Neuronal stem cell (in vitro differentiated cells): ENCODE measurements around the gene CCL19.

Source experiments
- DNase-seq: peaks from one replicate; pipeline ENCODE4 v3.0.0-alpha.2; 2013; ENCODE audit warnings: low spot score
- H2AFZ ChIP-seq: one replicate; pipeline ENCODE4 v1.6.1; 2013; ENCODE audit warnings: mild to moderate bottlenecking, low read length, inconsistent platforms
- H2AK5ac ChIP-seq: 2 replicates; pipeline ENCODE4 v1.6.1; 2013; ENCODE audit warnings: low read depth, mild to moderate bottlenecking, inconsistent platforms, low read length, moderate library complexity, mixed read lengths
- H2BK120ac ChIP-seq: 2 replicates; pipeline ENCODE4 v1.6.1; 2013; ENCODE audit warnings: low read depth, mild to moderate bottlenecking, inconsistent platforms, low read length, moderate library complexity, mixed read lengths
- H2BK12ac ChIP-seq: one replicate; pipeline ENCODE4 v1.6.1; 2013; ENCODE audit warnings: low read length, inconsistent platforms
- H2BK15ac ChIP-seq: 2 replicates; pipeline ENCODE4 v1.6.1; 2013; ENCODE audit warnings: mild to moderate bottlenecking, low read length, inconsistent platforms, mixed read lengths
- H2BK5ac ChIP-seq: one replicate; pipeline ENCODE4 v1.6.1; 2013; ENCODE audit warnings: inconsistent platforms, mild to moderate bottlenecking, low read length, moderate library complexity
- H3K14ac ChIP-seq: one replicate; pipeline ENCODE4 v1.6.1; 2013; ENCODE audit warnings: low read length, inconsistent platforms
- H3K18ac ChIP-seq: 2 replicates; pipeline ENCODE4 v1.6.1; 2013; ENCODE audit warnings: low read length, inconsistent platforms
- H3K23ac ChIP-seq: 2 replicates; pipeline ENCODE4 v1.6.1; 2013; ENCODE audit warnings: low read depth, mild to moderate bottlenecking, mixed read lengths, low read length, inconsistent platforms; ENCODE audit not compliant: poor library complexity
- H3K27ac ChIP-seq: replicated peaks from 3 replicates; pipeline ENCODE4 v1.5.1; 2013; ENCODE audit warnings: low read length, inconsistent platforms
- H3K27me3 ChIP-seq, 3 experiments: 2 replicates each; pipeline ENCODE4 v1.6.1; 2013; ENCODE audit warnings: low read length in 3 of 3, mild to moderate bottlenecking in 2 of 3, inconsistent platforms in 1 of 3, low read depth in 1 of 3, mixed read lengths in 1 of 3, moderate library complexity in 1 of 3; ENCODE audit not compliant: control insufficient read depth in 3 of 3, insufficient read depth in 3 of 3
- H3K36me3 ChIP-seq, 2 donors: replicated peaks in 1 of 2; 2 replicates each; pipeline ENCODE4 v1.6.1; 2013; ENCODE audit warnings: low read length in 2 of 2; ENCODE audit not compliant: control insufficient read depth in 2 of 2, insufficient read depth in 2 of 2
- H3K4ac ChIP-seq: 2 replicates; pipeline ENCODE4 v1.6.1; 2013; ENCODE audit warnings: inconsistent platforms, mild to moderate bottlenecking, low read length, moderate library complexity
- H3K4me1 ChIP-seq, 2 donors: 1 replicate in 1 of 2; 2 replicates in 1 of 2; pipeline ENCODE4 v1.6.1; 2013; ENCODE audit warnings: low read length in 2 of 2, low read depth in 1 of 2; ENCODE audit not compliant: control insufficient read depth in 2 of 2, insufficient read depth in 1 of 2
- H3K4me2 ChIP-seq: one replicate; pipeline ENCODE4 v1.6.1; 2013; ENCODE audit warnings: mild to moderate bottlenecking, low read length, inconsistent platforms; ENCODE audit not compliant: insufficient read depth, poor library complexity, severe bottlenecking
- H3K4me3 ChIP-seq, 2 donors: 2 replicates each; pipeline ENCODE4 v1.5.1; 2013; ENCODE audit warnings: low read length in 2 of 2, mild to moderate bottlenecking in 2 of 2, inconsistent platforms in 1 of 2, moderate library complexity in 1 of 2
- H3K79me1 ChIP-seq: one replicate; pipeline ENCODE4 v1.6.1; 2013; ENCODE audit warnings: low read depth, mild to moderate bottlenecking, inconsistent platforms, low read length, moderate library complexity
- H3K9ac ChIP-seq: one replicate; pipeline ENCODE4 v1.6.1; 2013; ENCODE audit warnings: mild to moderate bottlenecking, low read depth, low read length, inconsistent platforms; ENCODE audit not compliant: poor library complexity
- H3K9me3 ChIP-seq, 2 donors: replicated peaks in 1 of 2; 2 replicates each; pipeline versions ENCODE3 to v1.6.1; 2013; ENCODE audit warnings: low read length in 2 of 2, mild to moderate bottlenecking in 2 of 2, inconsistent platforms in 1 of 2, low read depth in 1 of 2, mixed read lengths in 1 of 2, moderate library complexity in 1 of 2; ENCODE audit not compliant: control insufficient read depth in 2 of 2, insufficient read depth in 1 of 2
- H4K8ac ChIP-seq: one replicate; pipeline ENCODE4 v1.6.1; 2013; ENCODE audit warnings: low read depth, mild to moderate bottlenecking, inconsistent platforms, low read length, moderate library complexity
- H4K91ac ChIP-seq: one replicate; pipeline ENCODE4 v1.6.1; 2013; ENCODE audit warnings: low read length, low read depth, mild to moderate bottlenecking, inconsistent platforms; ENCODE audit not compliant: poor library complexity
- WGBS, 2 donors: extraction: QIAGEN DNeasy Blood & Tissue Kit; methylation state at CpG; one replicate each; pipeline ENCODE4 v1.1.7; 2013; ENCODE audit warnings: missing lambda C conversion rate in 2 of 2, mixed read lengths in 1 of 2; ENCODE audit not compliant: insufficient read length in 2 of 2, insufficient replicate concordance in 1 of 2; ENCODE audit errors: extremely low coverage in 2 of 2; 5-methylcytosine and 5-hydroxymethylcytosine counted together

CCL19 gene

DNA sequence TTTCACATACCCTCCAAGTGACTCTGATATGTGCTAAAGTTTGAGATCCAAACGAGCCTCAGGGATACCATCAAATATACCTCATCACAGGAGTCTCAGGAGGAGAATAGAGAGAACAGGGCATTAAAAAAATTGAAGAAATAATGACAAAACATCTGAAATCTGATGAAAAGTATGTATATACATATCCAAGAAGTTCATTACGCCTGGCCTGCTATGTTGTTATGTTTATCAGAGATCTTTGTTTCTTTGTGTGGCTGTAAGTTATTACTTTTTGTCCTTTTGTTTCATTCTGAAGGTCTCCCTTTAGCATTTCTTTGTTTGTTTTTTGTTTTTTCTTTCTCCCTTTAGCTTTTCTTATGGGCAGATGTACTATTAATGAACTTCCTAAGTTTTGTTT is 2.5 kb upstream of the CCL19 start:
- H3K36me3 ChIP-seq: no peaks in the 10 kb centered on the region
- no CpG with 5 or more reads among the region's 2 CpGs for WGBS, 2 donors
- no peaks in the 10 kb centered on the region for H3K79me1 ChIP-seq

DNA sequence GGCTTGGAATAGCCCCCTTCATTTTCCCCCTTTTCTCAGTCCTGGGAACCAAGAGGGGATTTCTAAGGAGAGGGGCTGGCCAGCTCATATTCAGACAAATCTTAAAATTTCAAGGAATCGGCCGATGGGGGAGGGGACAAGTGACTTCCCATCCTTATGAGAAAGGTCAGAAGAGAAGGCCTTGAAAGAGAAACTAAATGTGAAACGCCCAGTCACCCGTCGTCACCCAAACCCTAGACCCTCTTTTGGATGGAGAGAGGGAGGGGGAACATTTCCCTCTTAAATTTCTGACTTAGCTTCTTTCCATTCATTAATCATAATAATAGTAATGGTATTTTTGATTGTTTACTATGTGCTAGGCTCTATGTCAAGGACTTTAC is 850 bp upstream of the CCL19 start:
- peaks cover 0 to 10% (median 0%) of the 10 kb centered on the region in 3 experiments for H3K27me3 ChIP-seq
- H3K79me1 ChIP-seq: no peaks in the 10 kb centered on the region
- no peak overlapping the region for H2BK120ac ChIP-seq
- DNase-seq: no peak
- no CpG with 5 or more reads among the region's 5 CpGs for WGBS, 2 donors
- H3K36me3 ChIP-seq: no peaks in the 10 kb centered on the region
- no peak overlapping the region for H3K27ac ChIP-seq
- H4K8ac ChIP-seq: no peak overlapping the region
- no peak overlapping the region for H3K4ac ChIP-seq
- H2AFZ ChIP-seq: no peak overlapping the region
- H3K23ac ChIP-seq: no peak overlapping the region
- H3K14ac ChIP-seq: no peak overlapping the region
- H3K4me3 ChIP-seq: no peak overlapping the region
- no peak overlapping the region for H2AK5ac ChIP-seq
- no peak overlapping the region for H2BK15ac ChIP-seq
- H2BK5ac ChIP-seq: no peak overlapping the region
- H3K9ac ChIP-seq: no peak overlapping the region
- H3K4me2 ChIP-seq: no peak overlapping the region
- H4K91ac ChIP-seq: no peak overlapping the region
- H3K18ac ChIP-seq: no peak overlapping the region
- no peaks in the 10 kb centered on the region for H3K4me1 ChIP-seq
- no peak overlapping the region for H2BK12ac ChIP-seq
- H3K9me3 ChIP-seq: peaks cover 0 to 2% of the 10 kb centered on the region in 2 donors

More for the DNA sequence above, 2.5 kb upstream of the CCL19 start:
- DNase-seq: no peak
- Histone ChIP-seq H3K4me3 (no peak overlapping the region), H3K4me2 (no peak overlapping the region), H3K9ac (no peak overlapping the region), H2BK12ac (no peak overlapping the region), H4K91ac (no peak overlapping the region), H2BK15ac (no peak overlapping the region), H3K14ac (no peak overlapping the region), H3K4me1 (no peaks in the 10 kb centered on the region), H3K23ac (no peak overlapping the region), H3K27me3 (peaks cover 0 to 25% (median 0%) of the 10 kb centered on the region in 3 experiments), H3K18ac (no peak overlapping the region), H2BK5ac (no peak overlapping the region), H3K4ac (no peak overlapping the region), H4K8ac (no peak overlapping the region), H2AK5ac (no peak overlapping the region), H3K9me3 (peaks cover 0 to 2% of the 10 kb centered on the region in 2 donors), H2AFZ (no peak overlapping the region), H3K27ac (no peak overlapping the region), H2BK120ac (no peak overlapping the region)

DNA sequence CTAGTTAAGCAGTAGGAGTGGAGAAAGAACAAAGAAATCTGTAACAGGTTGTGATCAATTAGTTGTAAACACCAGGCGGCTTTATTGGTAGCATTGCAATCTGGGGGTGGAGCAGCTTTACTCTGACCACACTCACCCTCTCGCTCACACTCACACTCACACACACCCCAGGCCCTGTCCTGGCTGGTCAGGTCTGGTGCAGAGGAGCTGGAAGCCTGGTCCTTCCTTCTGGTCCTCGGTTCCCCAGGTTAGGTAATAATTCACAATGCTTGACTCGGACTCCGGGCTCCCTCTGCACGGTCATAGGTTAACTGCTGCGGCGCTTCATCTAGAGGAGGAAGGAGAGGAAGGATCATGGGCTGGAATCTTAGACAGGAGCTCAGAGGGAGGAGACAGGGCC is 1.6 kb downstream of the CCL19 start:
- no peaks in the 10 kb centered on the region for H3K4me1 ChIP-seq
- H4K91ac ChIP-seq: no peak overlapping the region
- H2AFZ ChIP-seq: no peak overlapping the region
- no peaks in the 10 kb centered on the region for H3K79me1 ChIP-seq
- no peak overlapping the region for H2BK120ac ChIP-seq
- no peak overlapping the region for H3K9ac ChIP-seq
- no peak overlapping the region for H3K23ac ChIP-seq
- DNase-seq: no peak
- no CpG with 5 or more reads among the region's 8 CpGs for WGBS, 2 donors
- no peak overlapping the region for H3K27ac ChIP-seq
- no peaks in the 10 kb centered on the region for H3K36me3 ChIP-seq
- peaks cover 0 to 2% of the 10 kb centered on the region in 2 donors for H3K9me3 ChIP-seq
- H3K4me2 ChIP-seq: no peak overlapping the region
- H3K4ac ChIP-seq: no peak overlapping the region
- H2BK5ac ChIP-seq: no peak overlapping the region
- no peak overlapping the region for H2AK5ac ChIP-seq
- no peak overlapping the region for H3K18ac ChIP-seq
- no peak overlapping the region for H3K4me3 ChIP-seq
- no peak overlapping the region for H4K8ac ChIP-seq
- H3K14ac ChIP-seq: no peak overlapping the region
- H3K27me3 ChIP-seq: peaks cover 0 to 6% (median 0%) of the 10 kb centered on the region in 3 experiments
- no peak overlapping the region for H2BK12ac ChIP-seq
- no peak overlapping the region for H2BK15ac ChIP-seq

DNA sequence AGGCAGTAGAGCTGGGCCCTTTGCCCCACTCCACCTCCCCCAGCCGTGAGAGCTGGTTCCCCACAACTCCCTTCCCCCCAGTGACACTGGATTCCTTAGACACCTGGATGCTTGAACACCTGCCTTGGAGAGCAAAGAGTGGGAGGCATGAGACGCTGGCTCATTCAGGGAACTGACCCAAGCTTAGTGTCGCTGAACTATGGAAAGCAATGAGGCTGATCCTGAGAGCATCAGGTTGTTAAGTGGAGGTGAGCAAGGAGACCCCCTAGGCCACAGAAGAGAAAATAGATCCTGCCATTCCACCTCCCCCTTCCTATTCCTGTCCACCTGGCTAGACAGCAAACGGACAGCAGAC is 2.0 kb downstream of the CCL19 start:
- Histone ChIP-seq H4K91ac (no peak overlapping the region), H2BK15ac (no peak overlapping the region), H3K79me1 (no peaks in the 10 kb centered on the region), H2AK5ac (no peak overlapping the region), H2AFZ (no peak overlapping the region), H3K4me3 (no peak overlapping the region), H3K9ac (no peak overlapping the region), H3K4me1 (no peaks in the 10 kb centered on the region), H3K18ac (no peak overlapping the region), H3K27ac (no peak overlapping the region), H3K14ac (no peak overlapping the region), H3K27me3 (peaks cover 0 to 6% (median 0%) of the 10 kb centered on the region in 3 experiments), H3K4ac (no peak overlapping the region), H2BK5ac (no peak overlapping the region), H2BK120ac (no peak overlapping the region), H2BK12ac (no peak overlapping the region), H3K23ac (no peak overlapping the region), H3K4me2 (no peak overlapping the region), H4K8ac (no peak overlapping the region), H3K9me3 (peaks cover 0 to 2% of the 10 kb centered on the region in 2 donors), H3K36me3 (no peaks in the 10 kb centered on the region)
- DNase-seq: no peak
- WGBS, 2 donors: no CpG with 5 or more reads among the region's 4 CpGs
